IPS-20b (cell line): ENCODE measurements around the gene REXO4.

Experiments used
- H3K27ac ChIP-seq: one replicate; pipeline ENCODE4 v1.5.1; 2013; ENCODE audit warnings: low read length
- H3K27me3 ChIP-seq: 2 replicates; pipeline ENCODE4 v1.6.1; 2013; ENCODE audit warnings: mild to moderate bottlenecking, low read length, inconsistent platforms; ENCODE audit not compliant: insufficient read depth
- H3K36me3 ChIP-seq: 2 replicates; pipeline ENCODE4 v1.6.1; 2013; ENCODE audit warnings: low read depth, mild to moderate bottlenecking, inconsistent platforms, low read length, moderate library complexity; ENCODE audit not compliant: insufficient read depth
- H3K4me1 ChIP-seq: 2 replicates; pipeline ENCODE4 v1.6.1; 2013; ENCODE audit warnings: mild to moderate bottlenecking, control low read depth, inconsistent platforms, low read length, moderate library complexity; ENCODE audit not compliant: insufficient read depth
- H3K4me3 ChIP-seq: 2 replicates; pipeline ENCODE4 v1.5.1; 2013; ENCODE audit warnings: mild to moderate bottlenecking, low read length, inconsistent platforms
- H3K9ac ChIP-seq: 2 replicates; pipeline ENCODE4 v1.6.1; 2013; ENCODE audit warnings: low read depth, mild to moderate bottlenecking, inconsistent platforms, low read length, moderate library complexity
- H3K9me3 ChIP-seq: 2 replicates; pipeline ENCODE4 v1.6.1; 2013; ENCODE audit warnings: mild to moderate bottlenecking, low read depth, low read length, inconsistent platforms; ENCODE audit not compliant: insufficient read depth

Gene REXO4

DNA sequence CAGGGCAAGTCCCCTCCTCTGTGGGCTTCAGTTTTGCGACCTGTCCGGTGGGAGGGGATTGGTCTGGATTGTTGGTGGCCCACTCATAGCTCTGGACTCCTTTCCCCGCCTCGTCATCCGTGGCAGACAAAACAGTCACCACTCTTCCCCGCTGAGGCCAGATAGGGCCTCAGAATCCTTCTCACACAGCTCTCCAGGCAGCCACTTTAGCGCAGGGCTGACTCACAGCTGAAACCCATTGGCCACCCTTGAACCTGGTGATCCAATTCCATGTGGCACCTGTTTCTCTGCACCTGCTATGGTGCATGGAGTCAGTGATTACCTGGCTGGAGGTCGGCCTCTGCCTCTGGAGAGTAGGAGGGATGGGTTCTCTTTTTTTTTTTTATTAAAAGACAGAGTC is 26.2 kb upstream of the REXO4 start:
- H3K27ac ChIP-seq = no peak overlapping the region
- no peak overlapping the region for H3K9ac ChIP-seq
- H3K27me3 ChIP-seq = no peaks in the 10 kb centered on the region
- no peaks in the 10 kb centered on the region for H3K9me3 ChIP-seq
- no peaks in the 10 kb centered on the region for H3K4me1 ChIP-seq
- no peaks in the 10 kb centered on the region for H3K36me3 ChIP-seq
- no peak overlapping the region for H3K4me3 ChIP-seq

DNA sequence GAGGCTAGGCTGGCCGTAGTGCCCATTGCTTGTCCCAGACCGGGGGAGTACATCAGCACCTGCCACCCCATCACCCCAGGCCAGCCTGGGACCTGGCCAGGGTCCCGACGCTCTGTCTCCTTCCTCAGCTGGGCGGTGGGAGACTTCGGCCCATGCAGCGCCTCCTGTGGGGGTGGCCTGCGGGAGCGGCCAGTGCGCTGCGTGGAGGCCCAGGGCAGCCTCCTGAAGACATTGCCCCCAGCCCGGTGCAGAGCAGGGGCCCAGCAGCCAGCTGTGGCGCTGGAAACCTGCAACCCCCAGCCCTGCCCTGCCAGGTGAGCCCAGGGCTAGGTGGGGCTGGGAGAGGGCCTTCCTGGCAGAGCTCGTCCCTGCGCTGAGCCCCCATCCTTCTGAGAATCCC is 25.4 kb upstream of the REXO4 start:
- no peaks in the 10 kb centered on the region for H3K4me1 ChIP-seq
- no peaks in the 10 kb centered on the region for H3K36me3 ChIP-seq
- no peaks in the 10 kb centered on the region for H3K9me3 ChIP-seq
- no peak overlapping the region for H3K27ac ChIP-seq
- no peak overlapping the region for H3K9ac ChIP-seq
- no peaks in the 10 kb centered on the region for H3K27me3 ChIP-seq
- H3K4me3 ChIP-seq = no peak overlapping the region

- Histone ChIP-seq H3K27me3 (no peaks in the 10 kb centered on the region), H3K9ac (no peak overlapping the region), H3K4me3 (no peak overlapping the region), H3K36me3 (no peaks in the 10 kb centered on the region), H3K27ac (no peak overlapping the region), H3K4me1 (no peaks in the 10 kb centered on the region), H3K9me3 (no peaks in the 10 kb centered on the region)
Observed at GRCh38 chr9:133441571-133441970, 23.8 kb upstream of the REXO4 start.

DNA sequence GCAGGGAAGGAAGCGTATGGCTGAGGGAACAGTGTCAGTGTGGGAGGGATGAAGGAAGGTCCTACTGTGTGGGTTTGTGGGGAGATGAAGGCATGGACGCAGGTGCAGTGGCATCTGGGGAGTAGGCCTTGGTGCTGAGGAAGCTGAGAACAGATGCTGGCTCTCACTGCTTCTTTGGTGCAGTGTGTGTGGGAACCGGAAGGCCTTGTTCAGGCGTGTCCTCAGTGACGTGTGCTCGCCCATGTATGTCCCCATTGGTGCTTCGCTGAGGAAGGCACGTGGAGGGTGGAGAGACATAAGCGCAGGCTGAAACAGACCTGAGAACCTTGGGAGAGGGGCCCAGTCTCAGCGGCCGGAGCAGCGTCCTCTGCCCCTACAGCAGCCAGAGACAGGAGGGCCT is 23.1 kb upstream of the REXO4 start:
- Histone ChIP-seq H3K9me3 (no peaks in the 10 kb centered on the region), H3K27ac (no peak overlapping the region), H3K4me3 (no peak overlapping the region), H3K9ac (no peak overlapping the region), H3K36me3 (no peaks in the 10 kb centered on the region), H3K27me3 (no peaks in the 10 kb centered on the region), H3K4me1 (no peaks in the 10 kb centered on the region)

- no peak overlapping the region for H3K4me3 ChIP-seq
- H3K4me1 ChIP-seq = no peaks in the 10 kb centered on the region
- no peaks in the 10 kb centered on the region for H3K27me3 ChIP-seq
- no peaks in the 10 kb centered on the region for H3K36me3 ChIP-seq
- H3K9me3 ChIP-seq = no peaks in the 10 kb centered on the region
- H3K27ac ChIP-seq = no peak overlapping the region
- H3K9ac ChIP-seq = no peak overlapping the region
Observed at GRCh38 chr9:133439337-133439736, 21.5 kb upstream of the REXO4 start.

GRCh38 chr9:133437753-133438531 is 20.1 kb upstream of the REXO4 start:
- Histone ChIP-seq H3K36me3 (no peaks in the 10 kb centered on the region), H3K4me3 (no peak overlapping the region), H3K27me3 (no peaks in the 10 kb centered on the region), H3K27ac (no peak overlapping the region), H3K9me3 (no peaks in the 10 kb centered on the region), H3K4me1 (no peaks in the 10 kb centered on the region), H3K9ac (no peak overlapping the region)

GRCh38 chr9:133436681-133437080 is 18.9 kb upstream of the REXO4 start:
- no peaks in the 10 kb centered on the region for H3K27me3 ChIP-seq
- H3K4me3 ChIP-seq = no peak overlapping the region
- no peak overlapping the region for H3K9ac ChIP-seq
- no peak overlapping the region for H3K27ac ChIP-seq
- no peaks in the 10 kb centered on the region for H3K4me1 ChIP-seq
- no peaks in the 10 kb centered on the region for H3K36me3 ChIP-seq
- no peaks in the 10 kb centered on the region for H3K9me3 ChIP-seq

DNA sequence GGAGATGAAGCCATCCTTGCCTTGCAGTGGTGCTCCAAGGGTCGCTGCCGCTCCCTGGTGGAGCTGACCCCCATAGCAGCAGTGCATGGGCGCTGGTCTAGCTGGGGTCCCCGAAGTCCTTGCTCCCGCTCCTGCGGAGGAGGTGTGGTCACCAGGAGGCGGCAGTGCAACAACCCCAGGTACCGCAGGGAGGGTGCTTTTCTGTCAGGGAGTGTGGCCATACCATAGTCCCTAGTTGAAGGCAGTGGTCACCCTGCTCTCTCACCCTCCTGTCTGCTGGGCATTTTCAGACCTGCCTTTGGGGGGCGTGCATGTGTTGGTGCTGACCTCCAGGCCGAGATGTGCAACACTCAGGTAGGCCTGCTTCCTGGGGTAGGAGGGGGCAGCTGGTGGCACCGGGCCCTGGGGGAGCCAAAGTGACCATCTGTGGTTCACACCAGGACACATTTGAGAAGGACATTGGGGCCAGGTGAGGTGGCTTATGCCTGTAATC is 15.6 kb upstream of the REXO4 start:
- no peaks in the 10 kb centered on the region for H3K36me3 ChIP-seq

DNA sequence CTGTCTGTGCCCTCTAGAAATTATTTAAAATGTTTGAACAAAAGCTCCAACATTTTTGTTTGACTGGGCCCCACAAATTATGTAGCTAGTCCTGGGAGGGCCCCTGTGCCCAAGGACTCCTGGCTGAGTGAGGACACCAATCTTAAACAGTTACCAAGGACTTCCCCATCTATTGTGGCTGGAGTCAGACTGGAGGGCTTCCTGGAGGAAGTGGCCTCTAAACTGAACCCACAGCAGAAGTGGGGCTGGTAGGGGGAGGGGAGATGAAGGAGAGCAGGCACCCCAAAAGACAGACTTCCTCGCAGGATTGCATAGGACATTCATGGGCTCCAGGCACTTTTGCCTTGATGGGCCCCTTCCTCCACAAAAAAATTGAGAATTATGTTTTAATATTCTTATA is 12.4 kb upstream of the REXO4 start:
- Histone ChIP-seq H3K9me3 (no peaks in the 10 kb centered on the region; the same call in 1 of the 2 replicates), H3K27ac (no peak overlapping the region), H3K27me3 (peaks cover 22% of the 10 kb centered on the region), H3K4me1 (no peaks in the 10 kb centered on the region), H3K36me3 (no peaks in the 10 kb centered on the region), H3K4me3 (peak overlapping the region; percentile 60; the same call in 1 of the 2 replicates), H3K9ac (no peak overlapping the region)

More for the DNA sequence above, 15.6 kb upstream of the REXO4 start:
- no peaks in the 10 kb centered on the region for H3K9me3 ChIP-seq
- H3K4me1 ChIP-seq = no peaks in the 10 kb centered on the region
- no peak overlapping the region for H3K4me3 ChIP-seq
- no peak overlapping the region for H3K27ac ChIP-seq
- H3K27me3 ChIP-seq = peaks cover 10% of the 10 kb centered on the region; the same call in 1 of the 2 replicates
- no peak overlapping the region for H3K9ac ChIP-seq

GRCh38 chr9:133429641-133430161 is 11.9 kb upstream of the REXO4 start:
- peak overlapping the region; percentile 60; the same call in 1 of the 2 replicates for H3K4me3 ChIP-seq
- H3K4me1 ChIP-seq = no peaks in the 10 kb centered on the region
- peaks cover 22% of the 10 kb centered on the region for H3K27me3 ChIP-seq
- H3K27ac ChIP-seq = no peak overlapping the region
- H3K36me3 ChIP-seq = no peaks in the 10 kb centered on the region
- H3K9me3 ChIP-seq = no peaks in the 10 kb centered on the region; the same call in 1 of the 2 replicates
- no peak overlapping the region for H3K9ac ChIP-seq

GRCh38 chr9:133429214-133429613 is 11.4 kb upstream of the REXO4 start:
- H3K9me3 ChIP-seq = no peaks in the 10 kb centered on the region; the same call in 1 of the 2 replicates
- no peak overlapping the region for H3K27ac ChIP-seq
- no peaks in the 10 kb centered on the region for H3K4me1 ChIP-seq
- peaks cover 22% of the 10 kb centered on the region for H3K27me3 ChIP-seq
- H3K36me3 ChIP-seq = no peaks in the 10 kb centered on the region
- H3K9ac ChIP-seq = no peak overlapping the region
- peak overlapping the region; percentile 60; the same call in 1 of the 2 replicates for H3K4me3 ChIP-seq

- Histone ChIP-seq H3K4me1 (no peaks in the 10 kb centered on the region), H3K9me3 (no peaks in the 10 kb centered on the region; the same call in 1 of the 2 replicates), H3K27me3 (peaks cover 22% of the 10 kb centered on the region), H3K4me3 (peak overlapping the region; percentile 57; the same call in 1 of the 2 replicates), H3K27ac (no peak overlapping the region), H3K9ac (no peak overlapping the region), H3K36me3 (no peaks in the 10 kb centered on the region)
Observed at GRCh38 chr9:133428617-133429101, 10.8 kb upstream of the REXO4 start.
